Measurements from ENCODE around the gene CLCN5.

CLCN5 gene

DNA sequence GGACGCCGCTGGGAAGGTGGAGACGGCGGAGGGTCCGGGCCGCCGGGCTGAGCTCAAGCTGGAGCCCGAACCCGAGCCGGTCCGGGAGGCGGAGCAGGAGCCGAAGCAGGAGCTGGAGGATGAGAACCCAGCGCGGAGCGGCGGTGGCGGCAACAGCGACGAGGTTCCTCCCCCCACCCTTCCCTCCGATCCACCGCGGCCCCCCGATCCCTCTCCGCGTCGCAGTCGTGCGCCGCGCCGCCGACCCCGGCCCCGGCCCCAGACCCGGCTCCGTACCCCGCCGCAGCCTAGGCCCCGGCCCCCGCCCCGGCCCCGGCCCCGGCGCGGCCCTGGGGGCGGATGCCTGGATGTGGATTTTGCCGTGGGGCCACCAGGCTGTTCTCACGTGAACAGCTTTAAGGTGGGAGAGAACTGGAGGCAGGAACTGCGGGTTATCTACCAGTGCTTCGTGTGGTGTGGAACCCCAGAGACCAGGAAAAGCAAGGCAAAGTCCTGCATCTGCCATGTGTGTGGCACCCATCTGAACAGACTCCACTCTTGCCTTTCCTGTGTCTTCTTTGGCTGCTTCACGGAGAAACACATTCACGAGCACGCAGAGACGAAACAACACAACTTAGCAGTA, 42.6 kb upstream of the CLCN5 start:
- DNase-seq (ENCODE audit: low spot score) = no peak
- TF ChIP-seq, protein P1, sequence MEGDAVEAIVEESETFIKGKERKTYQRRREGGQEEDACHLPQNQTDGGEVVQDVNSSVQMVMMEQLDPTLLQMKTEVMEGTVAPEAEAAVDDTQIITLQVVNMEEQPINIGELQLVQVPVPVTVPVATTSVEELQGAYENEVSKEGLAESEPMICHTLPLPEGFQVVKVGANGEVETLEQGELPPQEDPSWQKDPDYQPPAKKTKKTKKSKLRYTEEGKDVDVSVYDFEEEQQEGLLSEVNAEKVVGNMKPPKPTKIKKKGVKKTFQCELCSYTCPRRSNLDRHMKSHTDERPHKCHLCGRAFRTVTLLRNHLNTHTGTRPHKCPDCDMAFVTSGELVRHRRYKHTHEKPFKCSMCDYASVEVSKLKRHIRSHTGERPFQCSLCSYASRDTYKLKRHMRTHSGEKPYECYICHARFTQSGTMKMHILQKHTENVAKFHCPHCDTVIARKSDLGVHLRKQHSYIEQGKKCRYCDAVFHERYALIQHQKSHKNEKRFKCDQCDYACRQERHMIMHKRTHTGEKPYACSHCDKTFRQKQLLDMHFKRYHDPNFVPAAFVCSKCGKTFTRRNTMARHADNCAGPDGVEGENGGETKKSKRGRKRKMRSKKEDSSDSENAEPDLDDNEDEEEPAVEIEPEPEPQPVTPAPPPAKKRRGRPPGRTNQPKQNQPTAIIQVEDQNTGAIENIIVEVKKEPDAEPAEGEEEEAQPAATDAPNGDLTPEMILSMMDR (IDR thresholded peaks at IDR 0.05; ENCODE audit: borderline replicate concordance, control extremely low read depth, extremely low read depth, insufficient read depth, missing control alignments) = no peak
- in situ Hi-C loops (cut with MboI; ENCODE audit: low sequenced_read_pairs, unreplicated experiment) = no loop called here

- TF ChIP-seq, protein P1 (IDR thresholded peaks at IDR 0.05; ENCODE audit: borderline replicate concordance, control extremely low read depth, extremely low read depth, insufficient read depth, missing control alignments) = no peak
These were observed 41.7 kb upstream of the CLCN5 start for GRCh38 chrX:49880668-49881067.

DNA sequence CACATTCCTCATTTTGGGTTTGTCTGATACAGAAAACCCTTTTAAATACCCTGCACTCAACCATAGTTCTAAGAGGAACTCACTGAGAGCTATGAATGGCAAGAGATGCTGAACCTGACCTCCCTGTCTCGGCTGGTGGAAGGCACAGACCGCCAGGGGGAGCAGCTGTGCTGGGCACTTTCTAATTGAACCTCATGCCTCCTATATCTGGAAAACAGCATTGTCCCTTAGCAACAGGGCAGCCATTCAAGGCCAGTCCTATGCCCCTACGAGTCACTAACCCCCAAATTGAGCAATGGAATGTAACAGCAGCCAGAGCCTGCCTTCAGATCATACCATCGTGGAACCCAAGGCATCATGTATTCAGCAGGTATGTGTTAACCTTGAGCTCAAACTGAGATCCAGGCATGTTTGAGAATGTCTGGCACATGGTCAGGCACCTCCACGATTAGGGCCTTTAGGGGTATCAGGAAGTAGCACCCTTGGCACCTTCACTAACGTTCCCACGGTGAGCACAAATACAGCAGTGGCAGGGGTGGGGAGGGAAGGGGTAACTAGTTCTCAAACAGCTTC, 38.0 kb upstream of the CLCN5 start:
- in situ Hi-C loops (cut with MboI; ENCODE audit: low sequenced_read_pairs, unreplicated experiment) = no loop called here
- TF ChIP-seq, protein P1 (IDR thresholded peaks at IDR 0.05; ENCODE audit: borderline replicate concordance, control extremely low read depth, extremely low read depth, insufficient read depth, missing control alignments) = peak; percentile 78
- peak; percentile 45 for DNase-seq (ENCODE audit: low spot score)

More at GRCh38 chrX:49880668-49881067, 41.7 kb upstream of the CLCN5 start:
- in situ Hi-C loops (cut with MboI; ENCODE audit: low sequenced_read_pairs, unreplicated experiment) = no loop called here
- no peak for DNase-seq (ENCODE audit: low spot score)

DNA sequence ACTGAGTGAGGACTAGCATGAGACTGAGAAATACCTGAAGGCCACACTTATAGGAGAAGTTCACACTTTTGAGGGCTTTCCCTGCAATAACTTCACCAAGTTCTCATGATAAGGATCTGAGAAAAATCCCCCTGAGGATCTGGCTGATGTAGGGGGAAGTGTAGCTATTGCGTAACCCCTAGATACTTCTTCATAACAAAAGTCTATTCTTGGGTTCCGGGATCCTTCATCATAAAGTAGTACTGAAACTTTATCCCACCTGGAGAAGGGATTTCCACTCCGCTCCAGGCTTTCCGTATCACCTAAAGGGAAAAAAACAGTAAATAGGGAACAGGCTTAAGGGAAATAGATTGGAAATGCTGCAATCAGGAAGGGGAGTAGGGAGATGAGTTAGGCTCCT, 29.9 kb upstream of the CLCN5 start:
- in situ Hi-C loops (cut with MboI; ENCODE audit: low sequenced_read_pairs, unreplicated experiment) = no loop called here
- no peak for DNase-seq (ENCODE audit: low spot score)
- TF ChIP-seq, protein P1 (IDR thresholded peaks at IDR 0.05; ENCODE audit: borderline replicate concordance, control extremely low read depth, extremely low read depth, insufficient read depth, missing control alignments) = no peak

GRCh38 chrX:49896951-49897350, 25.4 kb upstream of the CLCN5 start:
- TF ChIP-seq, protein P1 (IDR thresholded peaks at IDR 0.05; ENCODE audit: borderline replicate concordance, control extremely low read depth, extremely low read depth, insufficient read depth, missing control alignments) = no peak
- no peak for DNase-seq (ENCODE audit: low spot score)
- in situ Hi-C loops (cut with MboI; ENCODE audit: low sequenced_read_pairs, unreplicated experiment) = no loop called here

DNA sequence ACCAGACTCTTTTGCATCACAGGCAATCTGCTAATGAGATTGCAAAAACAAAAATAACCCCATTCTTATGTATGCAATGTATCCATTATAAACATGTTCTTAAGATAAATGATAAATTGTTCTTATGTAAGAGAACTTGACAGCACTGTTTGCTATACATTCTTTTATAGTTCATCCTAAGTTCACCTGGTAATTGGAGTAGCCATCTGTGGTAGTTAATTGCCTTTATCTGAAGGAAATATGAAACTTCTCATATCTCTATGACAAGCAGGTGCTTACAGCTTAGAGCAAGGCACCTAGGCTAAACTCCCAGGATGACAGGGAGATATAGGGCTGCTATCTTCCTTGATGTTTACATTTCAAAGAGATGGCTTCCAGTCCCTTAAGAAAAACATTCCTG, 21.3 kb upstream of the CLCN5 start:
- DNase-seq (ENCODE audit: low spot score) = no peak
- TF ChIP-seq, protein P1 (IDR thresholded peaks at IDR 0.05; ENCODE audit: borderline replicate concordance, control extremely low read depth, extremely low read depth, insufficient read depth, missing control alignments) = no peak
- in situ Hi-C loops (cut with MboI; ENCODE audit: low sequenced_read_pairs, unreplicated experiment) = loop anchor here (25.0 kb wide), 2 partner anchors 186 to 686 kb away; no protein-coding TSS in a partner anchor

Measured in GM13976 (cell line).